Gastrocnemius medialis (tissue), 4 donors: ENCODE results near the gene QSOX2. TPM values are rescaled to one million over a fixed set of nuclear protein-coding genes. Genes with fewer than 3 reads are reported as not detected.

Experiments
- ATAC-seq, 2 donors: fragments of 150-250 bp; one replicate each; pipeline ENCODE4 v1.9.1; 2016
- DNase-seq, 2 donors: peaks; one replicate each; pipeline ENCODE4 v3.0.0-alpha.2; 2019
- H3K27ac ChIP-seq, 4 donors: fragments of 200-600 bp; sonication (generic); 1 replicate in 1 of 4; 2 replicates in 3 of 4; pipeline ENCODE4 v1.5.1; 2016 to 2018; ENCODE audit warnings: mild to moderate bottlenecking in 2 of 4, moderate library complexity in 1 of 4
- H3K27me3 ChIP-seq, 3 donors: fragments of 200-600 bp; sonication (generic) in 2 of 3; 1 replicate in 1 of 3; 2 replicates in 2 of 3; pipeline versions ENCODE4 v1.5.1 to v1.6.0; 2016 to 2019; ENCODE audit warnings: mild to moderate bottlenecking in 1 of 3, moderate library complexity in 1 of 3
- H3K36me3 ChIP-seq, 2 donors: fragments of 200-600 bp; sonication (generic) in 1 of 2; one replicate each; pipeline ENCODE4 v1.5.1; 2017 to 2018
- H3K4me1 ChIP-seq, 2 donors: fragments of 200-600 bp; sonication (generic) in 1 of 2; one replicate each; pipeline ENCODE4 v1.5.1; 2016 to 2017; ENCODE audit warnings: mild to moderate bottlenecking in 2 of 2
- H3K4me3 ChIP-seq, 4 donors: fragments of 200-600 bp; sonication (generic) in 3 of 4; 1 replicate in 1 of 4; 2 replicates in 3 of 4; pipeline ENCODE4 v1.5.1; 2016 to 2019; ENCODE audit warnings: mild to moderate bottlenecking in 2 of 4
- H3K9me3 ChIP-seq, 3 donors: fragments of 200-600 bp; sonication (generic) in 2 of 3; 1 replicate in 1 of 3; 2 replicates in 2 of 3; pipeline ENCODE4 v1.5.1; 2016 to 2019
- POLR2A ChIP-seq, 2 donors: fragments of 450-650 bp; IDR thresholded peaks; one replicate each; pipeline ENCODE4 v1.6.1; 2017; ENCODE audit warnings: antibody characterized with exemption in 2 of 2, mild to moderate bottlenecking in 2 of 2, moderate library complexity in 2 of 2
- in situ Hi-C, 4 donors: fragments of 200-750 bp; cut with MboI; loops; one replicate each; pipeline versions ENCODE4 v1.15.0 to v1.8.0; 2017; ENCODE audit warnings: low sequenced_read_pairs in 4 of 4
- intact Hi-C: fragments of 100-400 bp; cut with DNase I; formaldehyde crosslinking; loops from one replicate; pipeline ENCODE4 v1.15.1; 2023; ENCODE audit warnings: low total_unique reads
- total RNA-seq, 4 donors: library from RNA; depleted of rRNA; stranded (reverse); fragments of >200 nt; gene quantifications; one replicate each; pipeline versions ENCODE4 v1.1.0 to v1.2.3, GENCODE V29; 2016
- TF ChIP-seq, protein P1 (sequence below), 5 experiments: fragments of 450-650 bp in 3 of 5; fragments of 200-600 bp in 2 of 5; sonication (generic) in 2 of 5; IDR thresholded peaks in 4 of 5; conservative IDR thresholded peaks in 1 of 5; 1 replicate in 4 of 5; 2 replicates in 1 of 5; pipeline ENCODE4 v1.5.1; 2016 to 2019; ENCODE audit warnings: antibody characterized with exemption in 5 of 5, mild to moderate bottlenecking in 3 of 5, moderate library complexity in 3 of 5

Gene QSOX2
- total RNA-seq, 4 donors from 2014 or later = 3.3 to 5.8 (median 5.2) TPM

DNA sequence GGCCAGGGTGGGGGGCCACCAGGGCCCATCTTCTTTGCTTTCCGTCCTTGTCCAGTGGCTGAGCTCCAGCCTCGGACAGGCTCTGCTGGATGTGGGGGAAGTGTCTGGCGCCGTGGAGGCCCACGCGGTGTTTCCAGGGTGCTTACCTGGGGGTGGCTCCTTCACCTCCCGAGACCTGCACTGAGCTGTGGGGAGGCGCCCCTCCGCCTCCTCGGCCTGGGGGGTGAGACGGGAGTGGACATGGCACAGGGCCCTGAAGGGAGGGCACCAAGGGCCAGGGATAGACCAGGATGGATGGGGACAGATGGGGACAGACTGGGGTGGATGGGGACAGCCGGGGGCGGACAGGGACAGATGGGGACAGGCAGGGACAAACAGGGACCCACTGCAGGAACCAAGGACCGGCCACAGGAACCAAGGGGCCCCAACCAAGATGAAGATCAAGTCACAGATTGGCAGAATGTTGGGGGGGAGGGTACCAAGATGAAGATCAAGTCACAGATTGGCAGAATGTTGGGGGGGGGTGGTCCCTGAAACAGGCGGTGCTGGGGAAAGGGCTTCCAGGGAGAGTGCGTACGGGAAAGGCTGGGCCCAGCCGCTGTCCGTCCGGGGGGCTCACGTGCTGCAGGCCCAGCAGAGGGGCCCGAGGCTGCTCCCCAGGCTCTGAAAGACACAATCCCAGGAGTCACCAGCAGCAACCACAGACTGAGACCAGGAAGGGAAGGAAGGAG lies 13.3 kb upstream of the QSOX2 start:
- Histone ChIP-seq H3K4me3 (no peak overlapping the region), H3K27ac (no peak overlapping the region), H3K4me1 (no peaks in the 10 kb centered on the region), H3K27me3 (peaks cover 8 to 27% (median 13%) of the 10 kb centered on the region in 3 donors), H3K9me3 (no peaks in the 10 kb centered on the region), H3K36me3 (no peaks in the 10 kb centered on the region)
- TF ChIP-seq POLR2A (IDR thresholded peaks at IDR 0.05) = no peak
- TF ChIP-seq, protein P1, sequence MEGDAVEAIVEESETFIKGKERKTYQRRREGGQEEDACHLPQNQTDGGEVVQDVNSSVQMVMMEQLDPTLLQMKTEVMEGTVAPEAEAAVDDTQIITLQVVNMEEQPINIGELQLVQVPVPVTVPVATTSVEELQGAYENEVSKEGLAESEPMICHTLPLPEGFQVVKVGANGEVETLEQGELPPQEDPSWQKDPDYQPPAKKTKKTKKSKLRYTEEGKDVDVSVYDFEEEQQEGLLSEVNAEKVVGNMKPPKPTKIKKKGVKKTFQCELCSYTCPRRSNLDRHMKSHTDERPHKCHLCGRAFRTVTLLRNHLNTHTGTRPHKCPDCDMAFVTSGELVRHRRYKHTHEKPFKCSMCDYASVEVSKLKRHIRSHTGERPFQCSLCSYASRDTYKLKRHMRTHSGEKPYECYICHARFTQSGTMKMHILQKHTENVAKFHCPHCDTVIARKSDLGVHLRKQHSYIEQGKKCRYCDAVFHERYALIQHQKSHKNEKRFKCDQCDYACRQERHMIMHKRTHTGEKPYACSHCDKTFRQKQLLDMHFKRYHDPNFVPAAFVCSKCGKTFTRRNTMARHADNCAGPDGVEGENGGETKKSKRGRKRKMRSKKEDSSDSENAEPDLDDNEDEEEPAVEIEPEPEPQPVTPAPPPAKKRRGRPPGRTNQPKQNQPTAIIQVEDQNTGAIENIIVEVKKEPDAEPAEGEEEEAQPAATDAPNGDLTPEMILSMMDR (IDR thresholded peaks at IDR 0.05 in 4 of 5, conservative IDR thresholded peaks at IDR 0.05 in 1 of 5) = no peak
- in situ Hi-C loops = no loop called here
- intact Hi-C loops = no loop called here
- ATAC-seq (no peak), DNase-seq (no peak)

DNA sequence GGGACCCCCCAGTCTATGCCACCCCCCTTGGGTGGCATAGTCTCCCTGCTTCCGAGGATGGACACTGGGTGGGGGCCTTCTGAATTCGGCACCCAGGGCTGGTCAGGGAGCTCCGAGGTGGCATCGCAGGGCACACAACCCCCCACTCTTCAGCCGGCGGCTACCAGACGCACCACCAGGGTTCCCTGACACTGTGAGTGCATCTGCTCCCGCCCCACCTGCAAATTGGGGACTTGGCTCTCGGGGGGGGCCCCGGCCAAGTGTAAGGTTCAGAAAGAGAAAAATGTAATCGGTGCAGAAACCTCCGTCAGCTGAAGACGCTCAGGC lies 12.7 kb upstream of the QSOX2 start:
- intact Hi-C loops = no loop called here
- DNase-seq (no peak), ATAC-seq (no peak)
- peaks cover 11 to 31% (median 18%) of the 10 kb centered on the region in 3 donors for H3K27me3 ChIP-seq
- no peaks in the 10 kb centered on the region for H3K4me1 ChIP-seq
- in situ Hi-C loops = no loop called here
- no peaks in the 10 kb centered on the region for H3K9me3 ChIP-seq
- H3K36me3 ChIP-seq = no peaks in the 10 kb centered on the region
- no peak overlapping the region for H3K4me3 ChIP-seq
- TF ChIP-seq, protein P1 (IDR thresholded peaks at IDR 0.05 in 4 of 5, conservative IDR thresholded peaks at IDR 0.05 in 1 of 5) = no peak
- TF ChIP-seq POLR2A (IDR thresholded peaks at IDR 0.05) = no peak
- no peak overlapping the region for H3K27ac ChIP-seq

DNA sequence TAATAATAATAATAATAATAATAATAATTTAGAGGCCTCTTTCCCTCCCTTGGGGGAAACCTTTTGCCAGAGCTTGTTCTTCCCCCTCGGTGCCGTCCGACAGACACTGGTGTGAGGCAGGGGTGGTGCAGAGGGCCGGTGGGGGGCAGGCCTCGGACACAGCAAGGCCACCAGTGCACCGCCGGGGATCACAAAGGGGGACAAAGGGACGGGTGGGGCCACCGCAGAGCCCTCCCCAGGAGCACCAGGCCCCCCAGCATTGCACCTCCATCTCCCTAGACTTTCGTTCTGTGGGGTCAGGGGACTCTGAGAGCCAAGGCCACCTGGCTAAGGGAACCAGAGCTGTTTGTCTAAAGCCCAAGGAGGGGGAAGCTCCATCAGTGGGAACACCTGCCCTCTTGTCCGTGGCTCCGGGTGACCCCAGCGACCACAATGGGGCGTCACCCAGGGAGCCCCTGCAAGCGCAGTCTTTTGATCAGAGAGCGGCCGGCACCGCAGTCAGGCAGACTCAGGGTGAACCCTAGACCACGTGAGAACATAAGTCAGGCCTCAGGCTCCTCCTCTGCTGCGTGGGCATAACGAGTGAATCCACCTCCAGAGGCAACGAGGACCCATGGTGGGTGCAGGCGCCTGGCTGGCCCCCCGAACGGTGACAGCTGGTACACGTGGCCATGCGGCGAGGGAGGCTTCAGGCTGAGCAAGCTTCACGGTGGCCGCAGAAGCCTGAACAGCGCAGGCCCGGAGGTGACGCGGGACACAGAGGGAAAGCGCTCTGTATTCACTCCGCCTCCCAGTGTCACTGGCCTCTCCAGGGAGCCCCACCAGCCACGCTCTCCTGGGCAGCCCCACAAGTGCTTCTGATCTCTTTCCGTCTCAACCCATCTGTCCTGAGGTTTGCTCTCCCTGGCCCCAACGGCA lies 12.0 kb upstream of the QSOX2 start:
- Histone ChIP-seq H3K27ac (no peak overlapping the region), H3K36me3 (no peaks in the 10 kb centered on the region), H3K27me3 (peaks cover 13 to 38% (median 23%) of the 10 kb centered on the region in 3 donors), H3K9me3 (no peaks in the 10 kb centered on the region), H3K4me3 (no peak overlapping the region), H3K4me1 (no peaks in the 10 kb centered on the region)
- TF ChIP-seq, protein P1 (IDR thresholded peaks at IDR 0.05 in 4 of 5, conservative IDR thresholded peaks at IDR 0.05 in 1 of 5) = no peak
- intact Hi-C loops = no loop called here
- ATAC-seq = no peak
- in situ Hi-C loops = no loop called here
- DNase-seq = no peak

DNA sequence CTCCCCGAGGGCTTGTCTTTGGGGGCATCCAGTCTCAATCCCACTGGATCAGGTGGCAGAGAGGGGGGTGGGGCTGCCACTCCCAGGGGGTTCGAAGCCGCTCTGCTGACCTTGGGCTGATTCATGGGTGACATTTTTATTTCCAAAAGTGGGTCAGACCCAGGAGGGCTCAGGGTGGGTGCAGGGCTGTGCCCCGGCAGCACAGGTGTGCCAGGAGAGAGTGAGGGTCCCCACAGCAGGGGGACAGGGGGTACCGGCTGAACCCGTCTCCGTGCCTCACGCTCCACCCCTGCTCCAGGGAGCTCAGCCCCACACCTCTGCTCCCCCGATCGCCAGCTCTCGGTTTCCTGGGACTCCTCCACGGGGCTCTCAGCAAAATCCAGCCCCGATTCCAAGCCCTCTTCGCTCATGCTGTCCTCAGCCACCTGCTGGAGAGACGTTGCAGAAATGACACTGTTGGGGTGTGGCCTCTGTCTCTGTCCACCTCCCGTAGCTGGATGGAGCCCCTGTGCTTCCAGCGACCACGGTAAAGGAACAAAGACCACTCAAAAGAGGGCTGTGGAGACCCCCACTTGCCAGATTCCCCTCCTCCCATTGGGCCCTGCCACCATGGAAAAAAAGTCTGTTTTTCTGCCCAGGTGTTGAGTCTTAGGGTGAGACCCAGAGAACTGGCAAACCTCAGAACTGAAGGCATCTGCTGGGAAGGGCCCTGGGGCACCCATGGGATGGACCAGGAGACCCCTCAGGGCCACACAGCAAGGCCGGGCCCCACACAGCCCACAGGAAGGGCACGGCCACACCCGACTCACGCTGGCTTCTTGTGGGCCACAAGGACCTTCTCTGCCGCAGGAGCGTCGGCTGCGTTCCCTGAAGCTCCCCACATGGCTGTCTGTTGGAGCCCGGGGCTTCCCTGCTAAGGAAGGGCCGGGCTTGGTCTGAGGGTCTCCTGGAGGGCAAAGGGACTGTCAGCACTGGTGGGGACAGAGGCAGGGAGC lies 10.6 kb upstream of the QSOX2 start:
- no peak for TF ChIP-seq POLR2A (IDR thresholded peaks at IDR 0.05)
- TF ChIP-seq, protein P1 (IDR thresholded peaks at IDR 0.05 in 4 of 5, conservative IDR thresholded peaks at IDR 0.05 in 1 of 5) = no peak
- ATAC-seq (no peak), DNase-seq (no peak)
- H3K27ac ChIP-seq = no peak overlapping the region
- in situ Hi-C loops = no loop called here
- no peak overlapping the region for H3K4me3 ChIP-seq
- H3K27me3 ChIP-seq = peaks cover 13 to 39% (median 24%) of the 10 kb centered on the region in 3 donors
- no peaks in the 10 kb centered on the region for H3K36me3 ChIP-seq
- H3K4me1 ChIP-seq = no peaks in the 10 kb centered on the region
- intact Hi-C loops = no loop called here
- H3K9me3 ChIP-seq = no peaks in the 10 kb centered on the region
